HCT116 (cell line): ENCODE results near the gene ABL2.

ENCODE experiments used
- ATF3 ChIP-seq: IDR thresholded peaks from 2 replicates; pipeline ENCODE4 v1.6.1; 2012
- CTCF ChIP-seq, 3 experiments: fragments of 200-600 bp in 1 of 3; sonication (generic) in 1 of 3; IDR thresholded peaks in 2 of 3; conservative IDR thresholded peaks in 1 of 3; 2 replicates each; pipeline ENCODE4 v1.5.1; 2012 to 2017; ENCODE audit warnings: low read depth in 2 of 3, low read length in 2 of 3, antibody characterized with exemption in 1 of 3, borderline replicate concordance in 1 of 3, control low read depth in 1 of 3, mild to moderate bottlenecking in 1 of 3, mixed read lengths in 1 of 3, mixed run types in 1 of 3, moderate library complexity in 1 of 3; ENCODE audit not compliant: insufficient read depth in 1 of 3
- POLR2A ChIP-seq: IDR thresholded peaks from 2 replicates; pipeline ENCODE4 v1.7.0; 2011; ENCODE audit warnings: borderline replicate concordance; ENCODE audit not compliant: insufficient read depth, insufficient read length; ENCODE audit errors: extremely low read depth
- POLR2AphosphoS5 ChIP-seq: IDR thresholded peaks from 2 replicates; pipeline ENCODE4 v1.6.1; 2011; ENCODE audit warnings: mild to moderate bottlenecking, low read depth, low read length, moderate library complexity
- RAD21 ChIP-seq: IDR thresholded peaks from 2 replicates; pipeline ENCODE4 v1.6.1; 2012; ENCODE audit warnings: low read depth, mild to moderate bottlenecking
- SIN3A ChIP-seq: IDR thresholded peaks from 2 replicates; pipeline ENCODE4 v1.6.1; 2012; ENCODE audit warnings: low read depth
- TCF7L2 ChIP-seq: IDR thresholded peaks from 2 replicates; pipeline ENCODE4 v1.7.0; 2011; ENCODE audit warnings: borderline replicate concordance, inconsistent platforms; ENCODE audit not compliant: insufficient read depth, insufficient read length; ENCODE audit errors: extremely low read depth
- ZFX ChIP-seq: fragments of 450-650 bp; IDR thresholded peaks from 2 replicates; pipeline ENCODE4 v1.6.1; 2017

- no peak for TF ChIP-seq ZFX
- no peak for TF ChIP-seq ATF3
- TF ChIP-seq POLR2A: no peak
- TF ChIP-seq CTCF (IDR thresholded peaks at IDR 0.05 in 2 of 3, conservative IDR thresholded peaks at IDR 0.05 in 1 of 3; ENCODE audit: borderline replicate concordance in 1 of 3, insufficient read depth in 1 of 3, low read depth in 2 of 3, low read length in 2 of 3): no peak
- TF ChIP-seq TCF7L2: no peak
- TF ChIP-seq SIN3A: no peak
- no peak for TF ChIP-seq RAD21
- no peak for TF ChIP-seq POLR2AphosphoS5
These were observed 42.4 kb downstream of the ABL2 start for GRCh38 chr1:179187043-179187442.
